ENCODE measurements around the gene HLTF.

GRCh38 chr3:149089395-149089794, 3.1 kb upstream of the HLTF start:
- TF ChIP-seq POLR2A (IDR thresholded peaks at IDR 0.05) (no peak), CTCF (IDR thresholded peaks at IDR 0.05) (no peak)
